Hepatocyte (in vitro differentiated cells): ENCODE measurements around the gene RC3H1.

Experiments
- CTCF ChIP-seq: fragments of 200-600 bp; sonication (generic); IDR thresholded peaks from 2 replicates; pipeline ENCODE4 v1.5.1; 2016; ENCODE audit warnings: antibody characterized with exemption, mild to moderate bottlenecking; ENCODE audit not compliant: poor library complexity
- EZH2 ChIP-seq: fragments of 200-600 bp; sonication (generic); IDR thresholded peaks from 2 replicates; pipeline ENCODE4 v1.6.1; 2016; ENCODE audit warnings: antibody characterized with exemption, mild to moderate bottlenecking, borderline replicate concordance
- EZH2phosphoT487 ChIP-seq: fragments of 200-600 bp; sonication (generic); IDR thresholded peaks from one replicate; pipeline ENCODE4 v1.6.1; 2018; ENCODE audit warnings: antibody characterized with exemption, mild to moderate bottlenecking, low read depth, moderate library complexity; ENCODE audit not compliant: unreplicated experiment, severe bottlenecking

GRCh38 chr1:173995475-173995874 is 26.7 kb downstream of the RC3H1 start:
- TF ChIP-seq CTCF (no peak), EZH2 (no peak), EZH2phosphoT487 (no peak)
